KMS-11 (cell line): ENCODE results near the gene SULT1B1.

ENCODE experiments used
- H2AFZ ChIP-seq: fragments of 200-600 bp; sonication (generic); 2 replicates; pipeline ENCODE4 v1.6.1; 2016; ENCODE audit warnings: antibody characterized with exemption, mixed run types, low read depth
- H3K27ac ChIP-seq: fragments of 200-600 bp; sonication (generic); 2 replicates; pipeline ENCODE4 v1.6.1; 2016; ENCODE audit warnings: mild to moderate bottlenecking, mixed run types
- H3K27me3 ChIP-seq: fragments of 200-600 bp; sonication (generic); 2 replicates; pipeline ENCODE4 v1.6.1; 2017; ENCODE audit warnings: mild to moderate bottlenecking, low read depth, mixed run types, moderate library complexity; ENCODE audit not compliant: insufficient read depth
- H3K36me3 ChIP-seq: fragments of 200-600 bp; sonication (generic); 2 replicates; pipeline ENCODE4 v1.6.1; 2017; ENCODE audit warnings: mild to moderate bottlenecking, mixed run types; ENCODE audit not compliant: insufficient read depth
- H3K4me1 ChIP-seq: fragments of 200-600 bp; sonication (generic); 2 replicates; pipeline ENCODE4 v1.6.1; 2016; ENCODE audit warnings: mild to moderate bottlenecking, low read depth, mixed run types; ENCODE audit not compliant: poor library complexity, severe bottlenecking
- H3K4me2 ChIP-seq: fragments of 200-600 bp; sonication (generic); 2 replicates; pipeline ENCODE4 v1.7.0; 2016; ENCODE audit warnings: mild to moderate bottlenecking, mixed run types
- H3K4me3 ChIP-seq: fragments of 200-600 bp; sonication (generic); IDR thresholded peaks from 2 replicates; pipeline ENCODE4 v1.6.1; 2017; ENCODE audit warnings: low read depth, low read length, mixed read lengths; ENCODE audit not compliant: insufficient read depth
- H3K79me2 ChIP-seq: fragments of 200-600 bp; sonication (generic); 2 replicates; pipeline ENCODE4 v1.6.1; 2016; ENCODE audit warnings: low read depth, mixed run types; ENCODE audit not compliant: insufficient read depth
- H3K9ac ChIP-seq: fragments of 200-600 bp; sonication (generic); 2 replicates; pipeline ENCODE4 v1.6.1; 2016; ENCODE audit warnings: mild to moderate bottlenecking, mixed run types
- H4K20me1 ChIP-seq: fragments of 200-600 bp; sonication (generic); 2 replicates; pipeline ENCODE4 v1.6.1; 2016; ENCODE audit warnings: mild to moderate bottlenecking, mixed run types; ENCODE audit not compliant: insufficient read depth
- TF ChIP-seq, protein P1 (sequence below): fragments of 200-600 bp; sonication (generic); conservative IDR thresholded peaks from 2 replicates; pipeline ENCODE4 v1.6.1; 2017; ENCODE audit warnings: low read depth, mild to moderate bottlenecking, antibody characterized with exemption, low read length, moderate library complexity, mixed read lengths

SULT1B1 gene

DNA sequence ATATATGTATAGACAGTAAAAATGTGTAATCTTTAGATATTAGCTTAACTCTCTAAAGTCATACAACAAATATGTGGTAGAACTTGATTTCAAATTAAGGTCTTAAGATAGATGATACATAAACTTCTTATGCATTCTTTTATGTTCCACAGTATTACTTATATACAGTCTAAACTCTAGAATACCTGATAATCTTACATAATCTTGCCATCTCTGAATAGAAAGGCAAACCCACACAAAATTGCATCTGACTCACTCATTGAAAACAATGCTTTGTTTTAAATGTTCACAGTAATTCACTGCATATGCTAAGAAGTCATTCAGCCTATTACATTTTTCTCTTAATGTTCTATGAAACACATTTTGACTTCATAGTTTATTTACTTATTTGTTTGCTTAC, 10.1 kb downstream of the SULT1B1 start:
- Histone ChIP-seq H3K27ac (no peak overlapping the region), H2AFZ (no peak overlapping the region), H3K4me3 (no peak overlapping the region), H3K36me3 (no peaks in the 10 kb centered on the region), H4K20me1 (no peaks in the 10 kb centered on the region), H3K79me2 (no peaks in the 10 kb centered on the region), H3K27me3 (no peaks in the 10 kb centered on the region), H3K4me2 (no peak overlapping the region), H3K4me1 (no peaks in the 10 kb centered on the region), H3K9ac (no peak overlapping the region)
- TF ChIP-seq, protein P1, sequence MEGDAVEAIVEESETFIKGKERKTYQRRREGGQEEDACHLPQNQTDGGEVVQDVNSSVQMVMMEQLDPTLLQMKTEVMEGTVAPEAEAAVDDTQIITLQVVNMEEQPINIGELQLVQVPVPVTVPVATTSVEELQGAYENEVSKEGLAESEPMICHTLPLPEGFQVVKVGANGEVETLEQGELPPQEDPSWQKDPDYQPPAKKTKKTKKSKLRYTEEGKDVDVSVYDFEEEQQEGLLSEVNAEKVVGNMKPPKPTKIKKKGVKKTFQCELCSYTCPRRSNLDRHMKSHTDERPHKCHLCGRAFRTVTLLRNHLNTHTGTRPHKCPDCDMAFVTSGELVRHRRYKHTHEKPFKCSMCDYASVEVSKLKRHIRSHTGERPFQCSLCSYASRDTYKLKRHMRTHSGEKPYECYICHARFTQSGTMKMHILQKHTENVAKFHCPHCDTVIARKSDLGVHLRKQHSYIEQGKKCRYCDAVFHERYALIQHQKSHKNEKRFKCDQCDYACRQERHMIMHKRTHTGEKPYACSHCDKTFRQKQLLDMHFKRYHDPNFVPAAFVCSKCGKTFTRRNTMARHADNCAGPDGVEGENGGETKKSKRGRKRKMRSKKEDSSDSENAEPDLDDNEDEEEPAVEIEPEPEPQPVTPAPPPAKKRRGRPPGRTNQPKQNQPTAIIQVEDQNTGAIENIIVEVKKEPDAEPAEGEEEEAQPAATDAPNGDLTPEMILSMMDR, result no peak

DNA sequence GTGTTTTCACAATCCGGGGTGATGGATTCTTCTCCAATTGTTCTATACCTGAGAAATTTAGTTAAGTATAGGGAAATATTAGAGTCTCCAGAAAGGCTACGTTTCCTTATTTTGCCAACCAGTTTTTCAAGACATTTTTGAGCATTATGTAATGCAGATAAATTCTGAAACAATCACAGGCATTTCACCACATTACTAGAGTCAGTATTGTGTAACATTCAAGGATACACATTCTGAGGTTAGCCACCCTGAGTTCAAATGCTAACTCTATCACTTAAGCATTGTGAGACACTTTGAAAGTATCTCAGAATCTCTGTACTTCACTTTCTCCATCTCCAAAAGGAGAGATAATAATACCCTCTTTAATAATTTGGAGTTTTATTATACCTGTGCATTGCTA, 10.6 kb downstream of the SULT1B1 start:
- Histone ChIP-seq H3K9ac (no peak overlapping the region), H3K79me2 (no peaks in the 10 kb centered on the region), H2AFZ (no peak overlapping the region), H3K4me2 (no peak overlapping the region), H3K27ac (no peak overlapping the region), H3K4me3 (no peak overlapping the region), H3K27me3 (no peaks in the 10 kb centered on the region), H3K36me3 (no peaks in the 10 kb centered on the region), H3K4me1 (no peaks in the 10 kb centered on the region), H4K20me1 (no peaks in the 10 kb centered on the region)
- TF ChIP-seq, protein P1, result no peak

DNA sequence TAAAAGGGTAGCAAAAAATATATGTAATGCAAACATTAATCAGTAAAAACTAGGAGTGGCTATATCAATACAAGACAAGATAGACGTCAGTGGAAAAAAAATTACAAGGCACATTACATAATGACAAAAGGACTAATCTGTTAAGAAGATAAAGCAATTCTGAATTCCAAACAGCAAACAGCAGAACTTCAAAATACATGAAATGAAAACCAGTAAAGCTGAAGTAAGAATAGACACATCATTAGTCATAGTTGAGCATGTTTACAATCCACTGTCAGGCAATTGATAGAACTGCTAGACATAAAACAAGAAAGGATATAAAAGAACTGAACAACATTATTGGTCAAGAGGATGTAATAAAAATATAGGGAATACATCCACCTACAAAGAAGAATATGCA, 12.2 kb downstream of the SULT1B1 start:
- no peak overlapping the region for H3K27ac ChIP-seq
- H3K9ac ChIP-seq, result no peak overlapping the region
- no peak overlapping the region for H3K4me2 ChIP-seq
- no peaks in the 10 kb centered on the region for H4K20me1 ChIP-seq
- H3K4me1 ChIP-seq, result no peaks in the 10 kb centered on the region
- no peaks in the 10 kb centered on the region for H3K27me3 ChIP-seq
- TF ChIP-seq, protein P1, result no peak
- H2AFZ ChIP-seq, result no peak overlapping the region
- H3K4me3 ChIP-seq, result no peak overlapping the region
- H3K36me3 ChIP-seq, result no peaks in the 10 kb centered on the region
- H3K79me2 ChIP-seq, result no peaks in the 10 kb centered on the region

DNA sequence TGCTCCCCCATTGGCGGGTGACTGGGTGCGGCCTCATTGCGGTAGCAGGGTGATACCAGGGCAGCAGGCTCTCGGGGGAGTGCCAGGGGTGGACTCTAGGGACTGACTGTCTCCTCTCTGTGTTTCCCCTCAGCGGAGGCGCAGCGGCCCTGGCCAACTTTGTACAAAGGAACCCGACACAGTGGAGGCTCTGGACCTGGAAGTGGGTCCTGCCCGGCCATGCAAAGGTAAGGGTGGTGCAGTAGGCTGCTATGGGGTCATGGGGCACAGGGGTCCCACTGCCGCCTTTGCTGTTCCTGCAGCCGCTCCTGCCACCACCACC, 16.3 kb downstream of the SULT1B1 start:
- Histone ChIP-seq H3K4me3 (no peak overlapping the region), H3K4me1 (no peaks in the 10 kb centered on the region), H2AFZ (no peak overlapping the region), H3K9ac (no peak overlapping the region), H3K36me3 (no peaks in the 10 kb centered on the region), H3K27ac (no peak overlapping the region), H3K27me3 (no peaks in the 10 kb centered on the region), H3K4me2 (no peak overlapping the region), H3K79me2 (no peaks in the 10 kb centered on the region), H4K20me1 (no peaks in the 10 kb centered on the region)
- TF ChIP-seq, protein P1, result no peak
